ENCODE data around the gene TNFRSF8.

Gene TNFRSF8

DNA sequence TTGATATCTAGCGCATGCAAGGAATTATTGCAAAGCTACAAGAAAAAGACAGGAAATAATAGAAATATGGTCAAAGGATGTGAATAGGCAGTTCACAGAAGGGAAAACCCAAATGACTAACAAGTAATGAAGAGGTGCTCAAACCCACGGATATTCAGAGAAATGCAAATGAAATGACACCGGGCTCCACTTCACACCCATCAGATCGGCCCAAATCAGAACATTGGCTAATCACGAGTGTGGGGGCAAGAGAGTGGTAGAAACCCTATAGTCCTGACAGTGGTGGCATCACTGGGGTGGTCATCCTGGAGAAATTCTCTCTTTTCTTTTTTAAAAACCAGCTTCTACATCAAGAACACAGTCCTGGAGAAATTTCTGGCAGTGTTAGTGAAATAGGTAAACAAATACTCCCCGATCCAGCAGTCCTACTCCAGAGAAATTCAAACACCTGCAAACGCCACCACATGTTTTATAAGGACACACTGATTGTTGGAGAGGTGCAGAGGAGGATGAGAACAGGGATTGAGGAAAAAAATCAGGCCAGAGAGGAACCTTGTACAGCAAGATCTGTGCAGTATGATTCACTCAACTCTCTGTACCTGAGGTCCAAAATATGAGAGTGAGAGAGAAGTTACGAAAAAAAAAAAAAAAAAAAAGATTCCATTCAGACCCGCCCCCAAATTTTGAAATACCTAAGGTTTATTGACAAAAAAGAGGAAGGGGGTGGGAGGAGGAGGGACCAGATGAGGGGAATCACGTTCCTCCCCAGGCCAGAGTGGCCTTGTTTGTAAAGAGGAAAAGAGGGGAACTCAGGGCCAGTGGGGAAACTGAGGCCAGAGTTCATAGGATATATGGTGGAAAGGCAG lies 94.5 kb downstream of the TNFRSF8 start:
- DNase-seq (ENCODE audit: low read depth in 2 of 2), result no peak

DNA sequence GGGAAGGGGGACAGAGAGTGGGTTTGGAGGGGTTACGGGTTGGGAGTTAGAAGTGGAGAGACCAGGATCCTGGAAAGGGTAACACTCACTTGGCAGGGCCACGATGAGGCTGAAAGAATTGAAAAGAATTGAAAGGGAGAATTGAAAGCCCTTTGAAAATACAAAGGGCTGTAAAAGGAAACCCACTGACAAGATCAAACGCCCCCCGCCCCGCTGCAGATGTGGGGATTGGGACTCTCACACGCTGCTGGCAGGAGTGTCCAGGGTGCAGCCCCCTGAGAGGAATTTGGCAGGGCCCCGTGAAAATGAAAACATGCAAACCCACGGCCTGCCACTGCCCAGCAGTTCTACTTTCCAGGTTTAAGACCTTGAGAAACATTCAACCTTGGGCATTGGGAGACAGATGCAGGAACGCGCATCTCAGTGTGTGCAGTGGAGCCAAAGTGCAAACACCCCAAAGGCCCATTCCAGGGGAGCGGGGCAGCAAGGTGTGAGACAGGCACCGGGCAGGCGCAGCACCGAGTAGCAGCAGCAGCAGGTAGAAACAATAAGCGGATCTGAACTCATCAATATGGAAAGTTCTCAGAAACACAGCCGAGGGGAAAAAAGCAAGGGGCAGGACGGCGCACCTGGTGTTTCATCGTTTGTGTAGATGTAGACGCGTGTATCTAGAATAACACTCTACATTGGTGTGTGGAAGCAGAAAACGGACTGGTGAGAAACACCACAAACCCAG lies 95.4 kb downstream of the TNFRSF8 start:
- no peak for DNase-seq (ENCODE audit: low read depth in 2 of 2)

DNA sequence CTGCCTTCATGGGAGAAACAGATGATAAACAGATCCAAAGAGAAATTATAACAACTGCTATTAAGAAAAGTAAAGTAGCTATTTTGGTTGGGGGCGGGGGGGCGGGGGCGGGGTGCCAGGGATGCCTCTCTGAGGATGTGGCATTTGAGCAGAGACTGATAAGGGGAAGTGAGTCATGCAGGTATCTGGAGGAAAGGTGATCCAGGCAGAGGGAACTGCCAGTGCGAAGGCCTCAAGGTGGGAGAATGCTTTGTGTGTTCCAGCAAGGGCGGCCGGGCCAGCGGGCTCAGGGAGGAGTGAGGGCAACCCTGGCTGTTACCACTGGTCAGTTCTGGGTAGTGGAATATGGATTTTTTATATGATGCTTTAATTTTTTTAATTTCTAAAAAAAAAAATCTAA lies 96.7 kb downstream of the TNFRSF8 start:
- no peak for DNase-seq (ENCODE audit: low read depth in 2 of 2)

DNA sequence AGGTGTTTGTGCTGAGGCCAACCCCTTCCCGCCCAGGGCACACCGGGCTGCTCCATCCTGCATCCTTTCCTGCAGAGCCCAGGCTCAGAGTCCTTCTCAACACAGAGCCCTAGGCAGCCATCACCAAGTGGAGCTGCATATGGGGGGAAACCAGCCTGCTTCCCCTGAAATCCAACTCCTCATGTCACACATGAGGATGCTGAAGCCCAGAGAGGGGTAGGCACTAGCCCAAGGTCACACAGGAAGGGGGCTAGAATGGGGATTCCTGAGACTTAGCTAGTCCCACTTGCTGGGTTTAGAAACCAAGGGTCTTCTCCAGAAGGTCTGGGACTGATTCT lies 98.2 kb downstream of the TNFRSF8 start:
- no peak for DNase-seq (ENCODE audit: low read depth in 2 of 2)

DNA sequence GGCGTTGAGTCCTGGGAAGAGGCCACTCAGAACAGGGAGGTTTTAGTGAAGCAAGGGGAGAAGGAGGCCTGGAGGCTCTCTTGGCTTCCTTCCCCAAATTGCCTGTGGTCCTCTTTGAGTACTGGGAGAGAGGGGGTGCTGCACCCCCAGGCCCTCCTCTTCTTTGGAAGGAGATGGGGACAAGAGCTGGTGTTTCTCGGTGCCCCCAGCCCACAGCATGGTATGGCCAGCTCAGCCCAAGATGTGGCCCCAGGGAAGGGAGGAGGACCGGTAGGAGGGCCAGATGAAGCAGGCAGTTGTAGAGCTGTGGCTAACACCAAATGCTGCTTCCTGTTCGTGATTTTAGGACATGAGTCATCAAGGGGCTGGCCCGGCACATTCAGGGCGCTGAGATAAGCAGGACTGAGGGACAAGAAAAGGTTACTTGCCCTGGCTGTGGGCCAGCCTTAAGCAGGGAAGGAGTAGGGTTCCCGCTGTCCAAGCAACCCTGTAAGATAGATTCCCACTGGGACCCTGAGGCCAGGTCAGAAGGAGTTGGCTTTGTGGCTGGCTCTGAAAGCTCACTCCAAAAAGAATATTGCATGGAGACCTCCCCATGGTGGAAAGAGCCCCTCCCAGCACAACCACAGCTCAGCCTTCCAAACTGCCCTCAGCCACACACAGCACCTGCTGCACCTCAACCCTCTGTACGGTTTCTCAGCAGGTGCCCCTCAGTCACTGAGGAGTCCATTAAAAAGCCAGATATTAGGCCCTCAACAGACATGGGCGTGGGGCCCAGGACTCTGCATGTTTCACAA lies 98.8 kb downstream of the TNFRSF8 start:
- peak; percentile 59 to 63 for DNase-seq (ENCODE audit: low read depth in 2 of 2)

DNA sequence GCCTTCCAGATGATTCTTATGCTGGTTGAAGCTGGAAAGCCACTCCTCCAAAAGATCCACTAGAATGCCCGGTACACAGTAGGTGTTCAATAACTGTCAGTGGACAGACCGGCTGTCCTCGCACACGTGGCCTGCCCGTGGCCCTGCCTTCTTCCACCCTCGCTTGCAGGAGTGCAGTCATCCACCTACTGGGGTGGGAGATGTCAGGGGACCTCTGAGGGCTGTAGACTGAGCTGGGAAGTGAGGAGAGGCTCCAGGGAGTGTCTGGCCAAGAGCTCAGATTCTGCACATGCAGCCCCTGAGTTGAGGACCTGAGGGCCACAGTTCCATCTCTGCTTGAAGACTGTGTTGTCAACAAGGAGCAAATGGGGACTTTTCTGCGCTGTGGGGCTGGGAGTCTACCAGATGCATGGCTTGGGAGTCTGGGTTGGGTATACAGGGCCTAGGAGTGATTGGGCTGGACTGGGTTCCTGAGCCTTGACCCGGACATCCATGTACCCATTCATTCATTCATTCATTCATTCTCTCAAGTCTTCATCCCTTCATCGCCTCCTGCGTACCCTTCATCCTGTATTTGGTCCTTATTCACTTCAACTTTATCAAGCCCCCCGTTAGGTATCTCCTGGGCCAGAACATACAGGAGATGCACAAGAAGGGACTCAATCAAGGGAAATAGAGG lies 99.5 kb downstream of the TNFRSF8 start:
- no peak for DNase-seq (ENCODE audit: low read depth in 2 of 2)

DNA sequence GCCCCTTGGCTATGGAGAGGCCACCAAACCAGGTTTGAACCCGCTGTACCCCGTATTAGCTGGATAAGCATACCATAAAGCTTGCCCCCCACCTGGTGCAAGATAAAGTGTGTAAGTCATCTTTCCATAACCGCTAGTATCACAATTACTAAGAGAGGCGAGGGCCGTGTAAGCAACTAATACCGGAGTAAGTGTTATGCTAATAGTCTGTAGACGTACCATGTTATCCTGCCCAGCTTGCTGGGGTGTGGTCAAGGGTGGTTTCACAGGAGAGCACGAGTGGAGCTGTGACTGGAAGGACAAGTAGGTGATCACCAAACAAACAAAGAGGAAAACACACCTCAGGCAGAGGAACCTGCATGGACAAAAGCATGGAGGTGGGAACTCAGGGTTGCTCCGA lies 100.1 kb downstream of the TNFRSF8 start:
- DNase-seq (ENCODE audit: low read depth in 2 of 2), result no peak

DNA sequence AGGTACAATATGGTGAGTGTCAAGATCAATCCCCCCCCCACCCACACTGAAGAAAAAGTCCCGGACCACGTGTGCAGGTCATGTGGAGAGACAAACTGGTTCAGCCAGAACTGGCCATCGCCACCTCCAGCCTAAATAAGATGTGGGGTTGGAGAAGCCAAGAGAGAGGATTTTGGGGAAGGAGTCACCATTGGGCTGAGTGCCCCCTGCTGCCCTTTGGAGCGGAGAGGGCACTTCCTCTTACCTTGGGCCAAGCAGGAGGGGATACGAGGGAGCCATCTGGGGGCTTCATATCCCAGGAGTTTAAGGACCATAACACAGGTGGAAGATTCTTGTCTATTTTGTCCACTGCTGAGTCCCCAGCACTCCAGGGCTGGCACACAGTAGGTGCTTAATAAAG lies 101.1 kb downstream of the TNFRSF8 start:
- DNase-seq (ENCODE audit: low read depth in 2 of 2), result no peak

DNA sequence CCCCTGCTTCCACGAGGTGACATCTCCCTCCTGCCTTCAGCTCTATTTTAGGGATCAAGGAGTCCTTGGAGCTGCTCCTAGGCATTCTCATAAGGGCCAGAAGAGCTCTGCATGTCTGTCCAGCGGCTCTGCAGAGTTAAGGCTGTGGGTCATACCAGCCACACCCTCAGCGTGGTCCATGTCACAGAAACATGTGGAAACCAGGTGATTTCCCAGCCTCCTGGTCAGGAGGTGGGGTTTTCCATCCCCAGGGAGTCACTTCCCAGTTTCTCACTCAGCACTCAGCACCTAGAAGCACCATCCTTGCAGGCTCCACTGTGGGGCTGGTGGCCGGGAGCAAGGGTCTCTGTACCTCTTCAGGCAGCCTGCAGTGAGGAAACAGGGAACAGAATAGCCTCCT lies 102.2 kb downstream of the TNFRSF8 start:
- DNase-seq (ENCODE audit: low read depth in 2 of 2), result no peak

DNA sequence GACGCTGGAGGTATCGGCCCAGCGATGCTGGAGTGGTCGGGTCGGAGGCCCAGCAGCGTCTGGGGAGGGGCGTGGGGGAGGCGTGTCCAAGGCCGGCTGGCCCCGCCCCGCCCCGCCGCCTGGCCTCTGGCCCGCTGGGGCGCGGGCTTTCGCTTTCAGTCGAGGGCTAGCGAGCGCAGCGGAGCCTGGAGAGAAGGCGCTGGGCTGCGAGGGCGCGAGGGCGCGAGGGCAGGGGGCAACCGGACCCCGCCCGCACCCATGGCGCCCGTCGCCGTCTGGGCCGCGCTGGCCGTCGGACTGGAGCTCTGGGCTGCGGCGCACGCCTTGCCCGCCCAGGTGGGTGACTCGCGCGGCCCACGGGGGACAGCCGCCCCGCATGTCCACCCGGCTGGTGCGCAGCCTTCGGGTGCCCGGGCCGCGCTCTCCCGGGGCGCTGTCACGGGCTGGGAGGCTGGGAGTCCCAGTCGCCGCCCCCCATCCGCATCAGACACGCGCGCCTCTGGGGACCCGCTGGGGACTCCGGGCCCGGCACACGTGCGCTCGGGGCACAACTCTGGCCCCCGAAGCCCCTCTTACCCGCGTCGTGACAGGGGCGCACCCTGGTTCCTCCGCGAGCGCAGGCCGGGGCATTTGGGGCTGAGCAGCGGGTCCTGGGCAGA lies 103.9 kb downstream of the TNFRSF8 start, which contains the start of gene TNFRSF1B:
Gene TNFRSF1B (plus strand): TSS at position 158 of the 659 bp plus-strand sequence. CDS start 101 bp downstream, at position 259.
- DNase-seq (ENCODE audit: low read depth in 2 of 2), result peak; percentile 58 to 73

DNA sequence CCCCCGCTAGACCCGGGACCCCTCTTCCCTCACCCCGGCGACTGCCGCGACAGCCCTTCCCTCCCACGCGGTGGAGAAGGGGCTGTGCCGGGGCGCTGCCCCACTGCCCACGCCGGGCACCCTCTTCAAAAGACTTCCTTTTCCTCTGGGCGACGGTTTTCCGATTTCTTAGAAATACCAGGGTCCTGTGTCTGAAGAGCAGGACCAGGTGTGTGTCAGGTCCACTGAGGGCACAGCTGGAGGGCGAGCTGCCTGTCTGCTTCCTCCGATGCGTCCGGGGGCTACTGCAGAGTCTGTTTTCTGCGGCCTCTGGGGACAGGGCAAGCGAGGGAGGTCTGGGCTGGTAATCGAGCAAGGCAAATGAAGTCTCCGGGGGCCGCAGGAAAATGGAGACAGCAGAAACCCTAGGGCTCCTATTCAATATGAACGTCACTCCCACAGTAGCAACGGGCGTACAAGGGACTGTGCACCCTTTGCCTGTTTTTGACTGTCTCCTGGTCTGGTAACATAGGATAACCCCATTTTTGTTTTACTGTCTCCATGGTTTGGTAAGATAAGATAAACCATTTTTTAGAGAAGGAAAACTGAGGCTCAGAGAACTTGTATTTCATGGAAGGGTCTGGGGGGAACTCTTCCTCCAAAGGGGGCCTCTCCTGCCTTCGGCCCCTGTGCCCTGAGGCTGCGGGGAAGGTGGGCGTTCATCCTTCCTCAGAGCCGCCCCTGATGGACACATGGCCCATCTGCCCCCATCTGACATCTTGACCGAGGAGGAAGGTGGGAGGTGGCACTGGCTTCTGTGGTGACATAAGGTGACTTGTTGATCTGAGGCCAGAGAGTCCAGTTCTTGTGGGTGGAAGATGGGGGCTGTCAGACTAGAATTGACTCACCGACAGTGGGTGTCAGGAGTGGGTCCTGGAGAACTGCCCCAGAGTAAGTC lies 104.7 kb downstream of the TNFRSF8 start:
- DNase-seq (ENCODE audit: low read depth in 2 of 2), result no peak

DNA sequence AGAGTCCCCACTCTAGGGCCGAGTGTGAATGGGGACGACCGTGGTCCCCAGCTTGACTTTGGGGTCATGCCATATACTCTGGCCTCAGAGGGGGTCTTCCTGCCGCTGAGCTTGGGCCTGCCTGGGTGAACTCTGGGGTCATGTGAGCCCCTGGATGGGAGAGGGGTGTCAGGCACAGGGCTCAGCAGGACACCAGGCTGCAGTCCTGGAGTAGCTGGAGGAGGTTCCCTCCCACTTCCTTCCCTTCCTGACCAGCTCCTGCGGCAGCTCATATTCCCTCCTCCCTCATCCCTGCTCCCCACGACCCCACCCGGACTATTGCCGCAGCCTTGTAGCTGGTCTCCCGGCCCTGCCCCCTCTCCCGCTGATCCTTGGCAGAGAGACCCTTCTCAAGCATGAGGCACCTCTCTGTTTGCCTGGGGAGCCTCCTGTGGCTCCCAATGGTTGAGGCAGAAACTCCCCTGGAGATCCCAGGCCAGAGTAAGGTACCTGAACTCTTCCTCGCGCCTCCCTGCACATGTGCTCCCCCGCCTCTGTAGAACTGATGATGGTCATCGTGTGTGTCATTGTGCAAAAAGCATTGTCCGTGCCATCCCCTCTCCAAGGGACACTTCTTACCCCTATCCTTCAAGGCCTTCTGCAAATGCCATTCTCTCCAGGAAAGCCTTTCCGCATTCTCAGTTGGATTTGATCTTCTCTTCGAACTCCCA lies 105.5 kb downstream of the TNFRSF8 start:
- DNase-seq (ENCODE audit: low read depth in 2 of 2), result no peak

DNA sequence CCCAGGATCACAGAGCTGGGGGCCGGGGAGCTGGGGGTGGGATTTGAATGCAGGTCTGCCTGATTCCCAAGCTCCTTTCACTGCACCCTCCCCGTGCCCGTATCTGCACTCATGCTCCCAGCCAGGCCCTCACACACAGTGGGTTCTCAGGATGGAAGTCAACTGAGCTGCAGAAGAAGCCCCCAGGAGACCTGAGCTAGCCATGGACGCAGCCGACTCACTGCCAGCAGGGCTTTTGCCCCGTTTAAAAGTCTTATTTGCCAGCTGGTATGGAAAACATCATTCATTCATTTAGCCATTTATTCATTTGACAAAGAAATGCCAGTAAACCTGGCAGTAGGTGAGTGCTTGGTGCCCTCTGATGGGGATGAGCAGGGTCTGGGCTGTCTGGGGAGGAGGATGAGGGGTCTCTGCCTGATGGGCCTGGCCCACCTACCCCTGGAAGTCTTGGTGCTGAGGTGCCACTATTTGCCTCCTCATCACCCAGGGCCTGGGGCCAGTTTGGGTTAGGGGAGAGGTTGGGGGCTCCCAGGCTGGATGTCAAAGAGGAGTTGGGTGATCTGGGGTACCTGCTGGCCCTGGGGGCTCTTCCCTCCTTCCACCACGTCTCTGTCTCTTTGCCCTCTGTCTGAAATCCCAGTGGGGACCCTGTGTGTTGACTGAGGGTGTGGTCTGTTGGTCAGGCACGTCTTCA lies 106.5 kb downstream of the TNFRSF8 start:
- DNase-seq (ENCODE audit: low read depth in 2 of 2), result no peak

DNA sequence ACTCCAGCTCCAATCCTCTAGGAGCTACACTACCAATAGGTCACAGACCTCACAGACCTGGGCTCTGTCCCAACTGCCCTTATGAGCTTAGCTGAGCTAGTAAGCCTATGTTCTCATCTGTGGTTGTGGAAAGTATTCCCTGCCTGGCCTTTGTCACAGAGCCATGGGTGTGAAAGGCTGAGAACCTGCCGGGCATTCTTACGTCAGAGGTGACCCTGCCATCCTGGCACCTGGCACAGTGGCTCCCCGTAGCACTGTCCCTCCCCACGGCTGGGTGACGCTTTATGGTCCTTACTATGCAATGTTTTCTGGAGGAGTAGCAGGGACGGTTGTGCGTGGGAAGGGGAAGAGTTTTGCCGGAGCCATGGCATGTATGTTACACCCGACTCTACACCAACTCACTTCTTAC lies 107.2 kb downstream of the TNFRSF8 start:
- no peak for DNase-seq (ENCODE audit: low read depth in 2 of 2)

DNA sequence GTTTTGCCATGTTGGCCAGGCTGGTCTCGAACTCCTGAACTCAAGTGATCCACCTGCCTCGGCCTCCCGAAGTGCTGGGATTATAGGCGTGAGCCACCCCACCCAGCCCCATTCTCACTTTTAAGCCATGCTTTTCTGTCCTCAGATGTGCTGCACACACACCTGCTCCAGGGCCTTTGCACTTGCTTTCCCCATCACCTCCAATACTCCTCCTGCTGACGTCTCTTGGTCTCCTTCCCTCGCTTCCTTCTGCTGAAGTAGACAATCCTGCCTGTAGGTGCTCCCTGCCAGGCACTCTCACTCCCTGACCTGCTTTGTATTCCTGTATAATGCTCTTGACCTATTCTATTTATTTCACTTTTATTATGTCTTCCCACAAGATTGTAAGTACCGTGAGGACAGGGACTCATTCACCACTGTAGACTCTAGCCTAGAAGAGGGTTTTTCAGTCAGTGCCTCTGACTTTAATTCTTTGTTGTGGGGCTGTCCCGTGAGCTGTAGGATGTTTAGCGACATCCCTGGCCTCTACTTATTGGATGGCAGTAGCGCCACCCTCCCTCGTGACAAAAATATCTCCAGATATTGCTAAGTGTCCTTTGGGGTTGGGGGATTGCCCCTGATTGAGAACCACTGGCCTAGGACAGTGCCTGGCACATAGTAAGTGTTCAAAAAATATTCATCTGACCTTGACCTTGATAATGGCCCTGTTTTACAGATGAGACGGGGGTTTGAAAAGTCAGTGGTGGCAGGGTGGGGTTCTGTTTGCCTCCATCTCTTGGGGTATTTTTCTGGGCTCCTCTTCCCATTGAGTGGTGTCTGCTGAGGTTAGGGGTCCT lies 108.3 kb downstream of the TNFRSF8 start:
- DNase-seq (ENCODE audit: low read depth in 2 of 2), result no peak

DNA sequence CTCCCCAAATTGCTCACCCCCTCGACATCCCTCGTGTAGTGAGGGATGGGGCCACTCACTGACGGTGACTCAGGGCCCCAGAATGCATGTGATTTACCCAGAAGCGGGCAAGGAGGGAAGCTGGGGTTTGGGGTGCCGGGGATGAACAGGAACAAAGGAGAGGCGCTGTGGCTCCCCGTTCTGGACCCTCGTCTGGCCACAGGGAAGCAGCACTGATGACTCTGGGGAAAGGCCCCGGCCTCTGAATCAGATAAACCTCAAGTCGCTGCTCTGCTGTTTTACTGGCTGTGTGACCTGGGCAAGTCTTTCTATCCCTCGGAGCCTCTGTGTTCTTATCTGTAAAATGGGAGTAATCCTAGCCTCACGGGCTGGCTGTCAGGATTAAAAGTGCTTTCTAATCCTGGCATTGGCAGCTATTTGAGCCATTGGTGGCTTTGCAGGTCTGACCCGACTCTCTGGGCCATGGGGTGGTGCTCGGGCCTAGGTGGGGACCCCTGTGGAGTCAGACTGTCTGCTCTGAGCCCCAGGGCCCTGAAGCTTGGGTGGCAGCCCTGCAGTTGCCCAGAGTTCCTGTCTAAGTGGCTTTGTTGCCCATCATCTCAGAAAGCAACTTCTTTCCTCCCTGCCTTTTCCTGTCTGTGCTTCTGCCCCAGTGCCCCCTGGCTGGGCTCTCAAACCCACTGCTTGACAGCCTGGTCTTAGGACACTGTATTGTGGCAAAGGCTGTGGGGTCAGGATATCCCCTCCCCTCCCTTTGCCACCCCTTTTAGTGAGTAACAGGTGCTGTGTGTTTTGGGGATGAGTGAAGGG lies 109.1 kb downstream of the TNFRSF8 start:
- DNase-seq (ENCODE audit: low read depth in 2 of 2), result no peak

DNA sequence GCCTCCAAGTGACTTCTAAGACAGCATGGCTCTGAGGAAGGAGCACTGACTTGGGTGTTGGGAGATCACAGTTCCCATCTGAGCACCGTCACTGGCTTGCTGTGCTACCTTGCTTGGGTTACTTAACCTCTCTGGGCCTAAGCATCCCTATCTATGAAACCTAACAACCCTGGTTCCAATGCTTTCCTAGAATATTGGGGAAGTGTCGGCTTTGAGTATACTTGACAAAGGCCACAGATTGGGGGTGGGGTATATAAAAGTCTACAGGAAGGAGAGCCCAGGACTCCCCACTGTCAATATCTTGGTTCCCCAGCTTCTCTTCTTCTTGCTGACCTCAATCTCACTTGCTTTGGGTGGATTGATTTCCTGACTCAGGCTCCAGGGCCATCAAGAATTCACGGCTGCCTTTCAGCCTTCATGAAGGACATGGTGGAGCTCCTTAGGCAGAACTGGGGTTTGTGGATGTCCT lies 110.0 kb downstream of the TNFRSF8 start:
- DNase-seq (ENCODE audit: low read depth in 2 of 2), result no peak
